HEK293 (cell line): ENCODE data around the gene OSBPL1A.

Source experiments
- CTCF ChIA-PET: fragments of 350-600 bp; formaldehyde crosslinking; extraction: SDS; loops from one replicate; lab custom pipeline; 2021; ENCODE audit warnings: antibody characterized with exemption; lab: Yijun Ruan, JAX
- POLR2A ChIA-PET: fragments of 300-600 bp; formaldehyde crosslinking; extraction: SDS; loops from one replicate; lab custom pipeline; 2020; ENCODE audit warnings: antibody characterized with exemption, inconsistent platforms; lab: Yijun Ruan, JAX
- H3K27ac ChIP-seq: fragments of 200-500 bp; sonication (Bioruptor generic); 2 replicates; pipeline ENCODE4 v1.5.1; 2014; ENCODE audit warnings: low read depth, low read length, control low read depth, inconsistent platforms; ENCODE audit errors: extremely low read depth
- H3K36me3 ChIP-seq, 2 experiments: fragments of 200-500 bp in 1 of 2; sonication (Bioruptor generic) in 1 of 2; 1 replicate in 1 of 2; 2 replicates in 1 of 2; pipeline ENCODE4 v1.5.1; 2014 to 2017; ENCODE audit warnings: inconsistent platforms in 2 of 2, low read length in 2 of 2; ENCODE audit not compliant: control insufficient read depth in 2 of 2, insufficient read depth in 1 of 2
- H3K4me1 ChIP-seq: fragments of 200-500 bp; sonication (Bioruptor generic); 2 replicates; pipeline ENCODE4 v1.5.1; 2014; ENCODE audit warnings: mild to moderate bottlenecking, low read length, inconsistent platforms; ENCODE audit not compliant: control insufficient read depth, insufficient read depth
- H3K4me3 ChIP-seq: 2 replicates; pipeline ENCODE4 v1.5.1; 2011; ENCODE audit warnings: low read depth, mild to moderate bottlenecking, control low read depth, low read length, moderate library complexity
- H3K9me3 ChIP-seq: fragments of 200-500 bp; sonication (Bioruptor generic); 2 replicates; pipeline ENCODE4 v1.5.1; 2014; ENCODE audit warnings: low read depth, low read length, inconsistent platforms; ENCODE audit not compliant: control insufficient read depth, insufficient read depth
- CTCF ChIP-seq: fragments of 450-650 bp; formaldehyde crosslinking; IDR thresholded peaks from 2 replicates; pipeline ENCODE4 v1.5.1; 2016; ENCODE audit warnings: missing biosample characterization, missing genetic modification characterization
- MZF1 ChIP-seq: fragments of 450-650 bp; formaldehyde crosslinking; IDR thresholded peaks from 2 replicates; pipeline ENCODE4 v1.5.1; 2017; ENCODE audit warnings: missing biosample characterization, missing genetic modification characterization, borderline replicate concordance
- PBX3 ChIP-seq: sonication (generic); formaldehyde crosslinking; IDR thresholded peaks from 2 replicates; pipeline ENCODE4 v1.8.1; 2022; ENCODE audit warnings: mild to moderate bottlenecking, moderate library complexity, missing genetic modification reagents
- PRDM4 ChIP-seq: fragments of 450-650 bp; formaldehyde crosslinking; IDR thresholded peaks from 2 replicates; pipeline ENCODE4 v1.5.1; 2017; ENCODE audit warnings: missing biosample characterization, missing genetic modification characterization
- SP2 ChIP-seq: fragments of 450-650 bp; formaldehyde crosslinking; IDR thresholded peaks from 2 replicates; pipeline ENCODE4 v1.5.1; 2016; ENCODE audit warnings: missing biosample characterization, missing genetic modification characterization
- ZBTB44 ChIP-seq: fragments of 450-650 bp; IDR thresholded peaks from 2 replicates; pipeline ENCODE4 v1.5.1; 2018; ENCODE audit warnings: missing biosample characterization, mild to moderate bottlenecking, missing genetic modification characterization
- ZEB2 ChIP-seq: fragments of 450-650 bp; formaldehyde crosslinking; IDR thresholded peaks from 2 replicates; pipeline ENCODE4 v1.5.1; 2016; ENCODE audit warnings: missing biosample characterization, missing genetic modification characterization
- ZIC2 ChIP-seq: fragments of 450-650 bp; formaldehyde crosslinking; IDR thresholded peaks from 2 replicates; pipeline ENCODE4 v1.5.1; 2016; ENCODE audit warnings: missing biosample characterization, missing genetic modification characterization
- ZNF114 ChIP-seq: fragments of 450-650 bp; formaldehyde crosslinking; IDR thresholded peaks from 2 replicates; pipeline ENCODE4 v1.5.0; 2017; ENCODE audit warnings: missing biosample characterization, missing genetic modification characterization
- ZNF140 ChIP-seq: fragments of 450-650 bp; formaldehyde crosslinking; IDR thresholded peaks from 2 replicates; pipeline ENCODE4 v1.5.1; 2016; ENCODE audit warnings: missing biosample characterization, missing genetic modification characterization
- ZNF24 ChIP-seq: fragments of 450-650 bp; formaldehyde crosslinking; IDR thresholded peaks from 2 replicates; pipeline ENCODE4 v1.5.1; 2016; ENCODE audit warnings: missing biosample characterization, missing genetic modification characterization
- ZNF248 ChIP-seq: fragments of 450-650 bp; formaldehyde crosslinking; IDR thresholded peaks from 2 replicates; pipeline ENCODE4 v1.5.1; 2017; ENCODE audit warnings: missing biosample characterization, missing genetic modification characterization
- ZNF292 ChIP-seq: fragments of 450-650 bp; formaldehyde crosslinking; IDR thresholded peaks from 2 replicates; pipeline ENCODE4 v1.5.1; 2016; ENCODE audit warnings: low read depth, missing biosample characterization, missing genetic modification characterization, borderline replicate concordance
- ZNF423 ChIP-seq: fragments of 450-650 bp; formaldehyde crosslinking; IDR thresholded peaks from 2 replicates; pipeline ENCODE4 v1.5.1; 2016; ENCODE audit warnings: missing biosample characterization, missing genetic modification characterization
- ZNF513 ChIP-seq: fragments of 450-650 bp; IDR thresholded peaks from 2 replicates; pipeline ENCODE4 v1.5.1; 2018; ENCODE audit warnings: missing biosample characterization, missing genetic modification characterization
- ZNF518A ChIP-seq: fragments of 450-650 bp; formaldehyde crosslinking; conservative IDR thresholded peaks from 2 replicates; pipeline ENCODE4 v1.5.1; 2016; ENCODE audit warnings: low read depth, missing biosample characterization, missing genetic modification characterization
- ZNF596 ChIP-seq: fragments of 450-650 bp; IDR thresholded peaks from 2 replicates; pipeline ENCODE4 v1.5.0; 2018; ENCODE audit warnings: missing biosample characterization, mild to moderate bottlenecking, missing genetic modification characterization, moderate library complexity
- ZNF654 ChIP-seq: fragments of 450-650 bp; formaldehyde crosslinking; IDR thresholded peaks from 2 replicates; pipeline ENCODE4 v1.5.1; 2016; ENCODE audit warnings: low read depth, missing biosample characterization, missing genetic modification characterization

OSBPL1A gene

GRCh38 chr18:24231773-24232735, 165.6 kb downstream of the OSBPL1A start (continued):
- no peak for TF ChIP-seq ZNF513 (tag by site-specific recombination)
- no peak for TF ChIP-seq ZNF248 (tag by site-specific recombination)
- no peak for TF ChIP-seq ZBTB44 (tag by site-specific recombination)
- no peak for TF ChIP-seq PBX3 (CRISPR knock-in tag)
- TF ChIP-seq ZNF114 (tag by site-specific recombination) = no peak
- TF ChIP-seq PRDM4 (tag by site-specific recombination) = peak; percentile 72; the same call in 1 of the 2 replicates

GRCh38 chr18:24230766-24231165, 166.9 kb downstream of the OSBPL1A start:
- H3K36me3 ChIP-seq = peaks cover 0 to 2% of the 10 kb centered on the region in 2 experiments; a peak in 1 of 3 replicates
- no peaks in the 10 kb centered on the region for H3K9me3 ChIP-seq
- peaks cover 5% of the 10 kb centered on the region for H3K4me1 ChIP-seq
- ChIA-PET CTCF (interaction anchor here (0.6 kb wide), 1 partner anchor 14 kb away, joined by 6 read pairs; no protein-coding TSS in a partner anchor), POLR2A (no interaction called here)
- H3K27ac ChIP-seq = no peak overlapping the region
- H3K4me3 ChIP-seq = no peak overlapping the region
- no peak for TF ChIP-seq ZNF518A (tag by site-specific recombination)
- TF ChIP-seq ZNF654 (tag by site-specific recombination) = no peak
- no peak for TF ChIP-seq ZIC2 (tag by site-specific recombination)
- no peak for TF ChIP-seq ZNF24
- no peak for TF ChIP-seq ZNF423 (tag by site-specific recombination)
- TF ChIP-seq CTCF (tag by site-specific recombination) = no peak
- TF ChIP-seq ZEB2 (tag by site-specific recombination) = no peak
- TF ChIP-seq ZNF292 (tag by site-specific recombination) = no peak
- no peak for TF ChIP-seq ZNF596
- no peak for TF ChIP-seq SP2
- no peak for TF ChIP-seq ZNF140
- no peak for TF ChIP-seq MZF1 (tag by site-specific recombination)
